Lower lobe of right lung (tissue), 2 donors: ENCODE measurements around the gene KIF25. TPM values are rescaled to one million over a fixed set of nuclear protein-coding genes. Genes with fewer than 3 reads are reported as not detected.
"Not testable (repeated sequence)": the region's sequence is repeated elsewhere in the genome, so short reads cannot be mapped to it uniquely, and the experiment has no call there.

Experiments
- ATAC-seq, 2 donors: fragments of 200-7000 bp; cut with Tn5 transposase; one replicate each; pipeline ENCODE4 v1.9.1; 2020 to 2022; ENCODE audit warnings: mild to moderate bottlenecking in 2 of 2, moderate library complexity in 2 of 2
- DNase-seq: peaks from one replicate; pipeline ENCODE4 v3.0.0-alpha.2; 2020
- H3K27ac ChIP-seq: fragments of 200-600 bp; one replicate; pipeline ENCODE4 v1.8.0; 2022
- H3K27me3 ChIP-seq: fragments of 200-600 bp; one replicate; pipeline ENCODE4 v1.8.0; 2022; ENCODE audit warnings: low read depth
- H3K36me3 ChIP-seq: fragments of 200-600 bp; one replicate; pipeline ENCODE4 v1.8.0; 2022; ENCODE audit warnings: mild to moderate bottlenecking
- H3K4me1 ChIP-seq: fragments of 200-600 bp; one replicate; pipeline ENCODE4 v1.8.0; 2022
- H3K4me3 ChIP-seq: fragments of 200-600 bp; one replicate; pipeline ENCODE4 v1.8.0; 2022; ENCODE audit warnings: mild to moderate bottlenecking
- H3K9me3 ChIP-seq: fragments of 200-600 bp; one replicate; pipeline ENCODE4 v1.8.0; 2022
- intact Hi-C: fragments of 100-400 bp; cut with DNase I; formaldehyde crosslinking; loops from one replicate; pipeline ENCODE4 v1.11.0; 2022
- total RNA-seq: library from RNA; stranded (reverse); fragmentation: NEBNext Ultra II Directional; extraction: Animal tissue kit (Norgen Biotek cat#: 25700); gene quantifications from one replicate; pipeline ENCODE4 v1.2.1, GENCODE V29; 2021
- TF ChIP-seq, protein P1 (sequence below): fragments of 200-600 bp; IDR thresholded peaks from one replicate; pipeline ENCODE4 v1.8.0; 2022; ENCODE audit warnings: antibody characterized with exemption, mild to moderate bottlenecking
- donor health status: DM: no; HTN: yes; CAD: no; lungs with severe emphysema.

Gene KIF25
- total RNA-seq, 1 donor from 2014 or later: 0.56 TPM

DNA sequence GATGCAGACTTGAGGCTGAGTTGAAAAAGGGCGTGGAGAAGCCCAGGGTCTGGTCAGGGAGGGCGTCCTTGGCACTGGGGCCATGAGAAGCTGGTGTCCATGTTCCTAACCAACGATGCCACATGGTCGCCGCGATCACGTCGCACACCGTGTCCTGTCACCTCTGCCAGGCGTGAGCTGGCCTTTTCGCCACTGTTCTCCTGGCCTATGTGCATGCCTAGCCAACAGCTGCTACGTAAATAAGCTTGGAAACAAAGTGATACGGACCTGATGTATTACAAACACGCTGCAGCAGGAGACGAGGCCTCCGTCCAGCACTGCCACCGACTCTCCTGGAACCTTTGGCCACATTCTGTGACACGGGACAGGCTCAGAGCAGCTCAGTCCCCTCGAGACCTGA lies 22.0 kb upstream of the KIF25 start:
- DNase-seq: no peak
- H3K27ac ChIP-seq: no peak overlapping the region
- H3K9me3 ChIP-seq: no peaks in the 10 kb centered on the region
- intact Hi-C loops: no loop called here
- peak in 1 of 2 donors; percentile 10 for ATAC-seq
- H3K27me3 ChIP-seq: no peaks in the 10 kb centered on the region
- no peak overlapping the region for H3K4me3 ChIP-seq
- peaks cover 8% of the 10 kb centered on the region for H3K4me1 ChIP-seq
- TF ChIP-seq, protein P1, sequence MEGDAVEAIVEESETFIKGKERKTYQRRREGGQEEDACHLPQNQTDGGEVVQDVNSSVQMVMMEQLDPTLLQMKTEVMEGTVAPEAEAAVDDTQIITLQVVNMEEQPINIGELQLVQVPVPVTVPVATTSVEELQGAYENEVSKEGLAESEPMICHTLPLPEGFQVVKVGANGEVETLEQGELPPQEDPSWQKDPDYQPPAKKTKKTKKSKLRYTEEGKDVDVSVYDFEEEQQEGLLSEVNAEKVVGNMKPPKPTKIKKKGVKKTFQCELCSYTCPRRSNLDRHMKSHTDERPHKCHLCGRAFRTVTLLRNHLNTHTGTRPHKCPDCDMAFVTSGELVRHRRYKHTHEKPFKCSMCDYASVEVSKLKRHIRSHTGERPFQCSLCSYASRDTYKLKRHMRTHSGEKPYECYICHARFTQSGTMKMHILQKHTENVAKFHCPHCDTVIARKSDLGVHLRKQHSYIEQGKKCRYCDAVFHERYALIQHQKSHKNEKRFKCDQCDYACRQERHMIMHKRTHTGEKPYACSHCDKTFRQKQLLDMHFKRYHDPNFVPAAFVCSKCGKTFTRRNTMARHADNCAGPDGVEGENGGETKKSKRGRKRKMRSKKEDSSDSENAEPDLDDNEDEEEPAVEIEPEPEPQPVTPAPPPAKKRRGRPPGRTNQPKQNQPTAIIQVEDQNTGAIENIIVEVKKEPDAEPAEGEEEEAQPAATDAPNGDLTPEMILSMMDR: no peak
- peaks cover 12% of the 10 kb centered on the region for H3K36me3 ChIP-seq

DNA sequence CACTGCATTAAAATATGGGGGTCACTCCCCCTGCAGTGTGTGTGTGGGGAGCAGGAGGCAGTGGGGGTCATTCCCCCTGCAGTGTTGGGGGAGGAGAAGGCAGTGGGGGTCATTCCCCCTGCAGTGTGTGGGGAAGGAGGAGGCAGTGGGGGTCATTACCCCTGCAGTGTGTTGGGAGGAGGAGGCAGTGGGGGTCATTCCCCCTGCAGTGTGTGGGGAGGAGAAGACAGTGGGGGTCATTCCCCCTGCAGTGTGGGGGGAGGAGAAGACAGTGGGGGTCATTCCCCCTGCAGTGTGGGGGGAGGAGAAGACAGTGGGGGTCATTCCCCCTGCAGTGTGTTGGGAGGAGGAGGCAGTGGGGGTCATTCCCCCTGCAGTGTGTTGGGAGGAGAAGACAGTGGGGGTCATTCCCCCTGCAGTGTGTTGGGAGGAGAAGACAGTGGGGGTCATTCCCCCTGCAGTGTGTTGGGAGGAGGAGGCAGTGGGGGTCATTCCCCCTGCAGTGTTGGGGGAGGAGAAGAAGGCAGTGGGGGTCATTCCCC lies 21.3 kb upstream of the KIF25 start:
- intact Hi-C loops, H3K27me3 ChIP-seq, H3K4me3 ChIP-seq, H3K27ac ChIP-seq, DNase-seq, H3K4me1 ChIP-seq, ATAC-seq, H3K9me3 ChIP-seq, H3K36me3 ChIP-seq: not testable (repeated sequence)

DNA sequence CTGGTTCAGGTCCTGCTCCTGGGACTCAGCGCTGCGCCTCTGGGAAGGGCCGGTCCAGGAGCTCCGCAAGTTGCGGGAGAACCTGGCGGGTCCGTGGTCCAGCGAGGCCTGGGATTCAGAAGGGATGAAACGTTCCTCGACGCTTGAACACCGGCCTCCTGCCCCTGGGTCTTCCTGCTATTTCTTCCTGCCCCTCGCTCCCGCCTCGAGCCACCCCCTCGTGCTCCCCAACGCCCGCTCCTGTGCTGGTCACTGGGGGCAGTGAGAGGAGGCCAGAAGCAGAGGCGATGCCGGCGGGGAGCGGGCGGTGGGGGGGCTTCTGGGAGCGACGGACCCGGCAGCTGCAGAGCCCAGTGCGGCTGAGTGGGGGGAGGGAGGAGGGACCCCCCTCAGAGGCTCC lies 20.8 kb upstream of the KIF25 start:
- no peaks in the 10 kb centered on the region for H3K9me3 ChIP-seq
- DNase-seq (no peak), ATAC-seq (peak in 1 of 2 donors; percentile 9)
- H3K4me1 ChIP-seq: peaks cover 8% of the 10 kb centered on the region
- H3K27ac ChIP-seq: no peak overlapping the region
- TF ChIP-seq, protein P1: no peak
- no peaks in the 10 kb centered on the region for H3K36me3 ChIP-seq
- intact Hi-C loops: no loop called here
- H3K27me3 ChIP-seq: no peaks in the 10 kb centered on the region
- H3K4me3 ChIP-seq: no peak overlapping the region

DNA sequence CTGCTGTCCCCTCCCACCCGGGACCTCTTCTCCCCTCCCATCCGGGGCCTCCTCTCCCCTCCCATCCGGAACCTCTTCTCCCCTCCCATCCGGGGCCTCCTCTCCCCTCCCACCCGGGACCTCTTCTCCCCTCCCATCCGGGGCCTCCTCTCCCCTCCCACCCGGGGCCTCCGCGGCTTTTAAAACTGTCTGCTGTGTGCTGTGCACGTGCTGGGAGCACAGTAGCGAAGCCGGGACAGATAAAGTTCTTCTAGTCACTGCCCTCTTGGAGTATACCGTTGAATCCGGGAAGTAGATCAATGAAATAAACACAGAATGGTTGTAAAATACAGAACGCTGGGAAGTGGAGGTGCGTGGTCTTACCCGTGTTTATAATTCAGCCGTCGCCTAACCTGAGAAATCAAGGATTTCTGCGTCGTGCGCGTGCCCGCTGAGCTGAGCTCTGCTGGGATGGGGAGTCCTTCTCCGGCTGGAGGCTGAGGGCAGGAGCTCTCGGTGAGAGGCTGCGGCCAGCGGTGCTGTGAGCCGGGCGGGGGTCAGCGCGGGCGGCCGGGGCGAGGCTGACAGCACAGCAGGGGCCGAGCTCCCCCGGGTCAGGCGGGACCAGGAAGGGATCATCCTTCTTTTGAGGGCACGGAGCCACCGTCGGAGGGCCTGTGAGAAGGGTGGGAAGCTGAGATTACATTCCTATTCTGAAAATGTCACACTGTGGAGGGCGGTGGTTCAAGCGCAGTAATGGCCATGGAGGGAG lies 19.6 kb upstream of the KIF25 start:
- Histone ChIP-seq H3K4me1 (peaks cover 8% of the 10 kb centered on the region), H3K27me3 (no peaks in the 10 kb centered on the region), H3K36me3 (no peaks in the 10 kb centered on the region), H3K27ac (no peak overlapping the region), H3K9me3 (no peaks in the 10 kb centered on the region), H3K4me3 (no peak overlapping the region)
- TF ChIP-seq, protein P1: no peak
- intact Hi-C loops: no loop called here
- ATAC-seq (no peak), DNase-seq (no peak)

DNA sequence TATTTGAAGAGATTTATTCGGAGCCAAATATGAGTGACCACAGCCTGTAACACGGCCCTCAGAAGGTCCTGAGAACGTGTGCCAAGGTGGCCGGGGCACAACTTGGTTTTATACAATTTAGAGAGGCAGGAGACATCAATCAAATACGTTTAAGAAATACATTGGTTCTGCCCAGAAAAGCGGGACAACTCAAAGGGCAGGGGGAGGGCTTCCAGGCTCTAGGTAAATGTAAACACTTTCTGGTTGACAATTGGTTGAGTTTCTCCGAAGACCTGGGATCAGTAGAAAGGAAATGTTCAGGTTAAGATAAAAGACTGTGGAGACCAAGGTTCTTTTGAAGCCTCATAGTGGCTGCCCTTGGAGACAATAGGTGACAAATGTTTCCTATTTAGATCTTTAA lies 18.9 kb upstream of the KIF25 start:
- Histone ChIP-seq H3K27me3 (no peaks in the 10 kb centered on the region), H3K4me1 (peaks cover 8% of the 10 kb centered on the region), H3K36me3 (no peaks in the 10 kb centered on the region), H3K9me3 (no peaks in the 10 kb centered on the region), H3K4me3 (no peak overlapping the region), H3K27ac (no peak overlapping the region)
- DNase-seq: no peak
- ATAC-seq: no peak
- TF ChIP-seq, protein P1: no peak
- intact Hi-C loops: no loop called here

DNA sequence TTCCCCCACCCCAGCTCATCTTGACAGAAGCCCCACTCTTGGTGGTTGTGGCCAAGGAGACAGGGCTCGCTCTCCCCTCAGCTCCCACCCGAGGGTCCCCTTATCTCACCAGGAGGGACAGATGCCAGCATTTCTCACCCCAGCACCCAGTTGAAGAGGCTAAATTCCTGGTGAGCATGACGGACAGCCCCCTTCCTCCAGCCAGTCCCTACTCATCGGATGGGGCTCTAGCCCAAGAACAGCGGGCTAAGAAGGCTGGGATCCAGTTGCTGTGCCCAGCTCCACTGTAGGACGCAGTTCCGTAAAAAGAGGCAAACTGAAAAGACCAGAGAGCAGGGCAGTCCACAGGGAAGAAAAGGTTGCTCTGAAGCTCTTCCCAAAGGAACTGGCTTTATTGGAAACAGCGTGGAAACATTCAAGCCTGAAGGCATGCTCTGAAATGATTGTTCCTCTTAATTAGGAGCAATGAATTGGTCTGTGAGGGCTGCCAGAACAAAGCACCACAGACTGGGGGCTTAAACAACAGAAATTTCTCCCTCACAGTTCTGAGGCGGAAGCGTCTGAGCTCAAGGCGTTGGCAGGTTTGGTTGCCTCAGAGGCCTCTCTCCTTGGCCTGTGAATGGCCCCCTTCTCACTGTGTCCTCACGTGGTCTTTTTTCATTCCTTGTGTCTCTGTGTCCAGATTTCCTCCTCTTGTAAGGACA lies 17.9 kb upstream of the KIF25 start:
- no peak for ATAC-seq
- Histone ChIP-seq H3K9me3 (no peaks in the 10 kb centered on the region), H3K4me1 (peaks cover 8% of the 10 kb centered on the region), H3K27me3 (no peaks in the 10 kb centered on the region), H3K36me3 (no peaks in the 10 kb centered on the region), H3K4me3 (no peak overlapping the region), H3K27ac (no peak overlapping the region)
- TF ChIP-seq, protein P1: no peak
- no peak for DNase-seq
- intact Hi-C loops: no loop called here
